T-helper 17 cell (primary cell): ENCODE measurements around the gene CHST15. TPM values are rescaled to one million over a fixed set of nuclear protein-coding genes. Genes with fewer than 3 reads are reported as not detected.
A peak's percentile ranks its signal among the peaks of the same experiment; 100 is the strongest.

Source experiments
- ATAC-seq: fragments of 150-1000 bp; cut with Tn5 transposase; 2 replicates; pipeline ENCODE4 v1.10.0; 2021; ENCODE audit warnings: mild to moderate bottlenecking, moderate library complexity
- DNase-seq, 3 donors: peaks; one replicate each; pipeline versions ENCODE4 v3.0.0 to v3.0.0-alpha.2; 2020 to 2021
- H3K9me3 ChIP-seq: one replicate; pipeline ENCODE4 v1.7.0; 2013; ENCODE audit warnings: low read length, mild to moderate bottlenecking; ENCODE audit not compliant: control insufficient read depth, poor library complexity, severe bottlenecking
- H3K27ac Mint-ChIP-seq: one replicate; pipeline ENCODE4 v1.8.0; 2022; ENCODE audit warnings: mild to moderate bottlenecking, moderate library complexity, mixed read lengths
- H3K27me3 Mint-ChIP-seq: one replicate; pipeline ENCODE4 v1.8.0; 2022; ENCODE audit warnings: mixed read lengths
- H3K36me3 Mint-ChIP-seq: one replicate; pipeline ENCODE4 v1.8.0; 2022; ENCODE audit warnings: low read depth, mixed read lengths
- H3K4me1 Mint-ChIP-seq: one replicate; pipeline ENCODE4 v1.8.0; 2022; ENCODE audit warnings: mild to moderate bottlenecking, mixed read lengths
- H3K4me3 Mint-ChIP-seq: one replicate; pipeline ENCODE4 v1.8.0; 2022; ENCODE audit warnings: mild to moderate bottlenecking, moderate library complexity, mixed read lengths
- total RNA-seq, 4 donors: library from RNA in 2 of 4; stranded (reverse) in 2 of 4; gene quantifications; one replicate each; pipeline ENCODE4 v1.2.3 and lab custom pipeline; 2022 to 2026

Gene CHST15
- total RNA-seq, 2 donors from 2014 or later, result 0.26 to 3.3 TPM

GRCh38 chr10:123995461-123996131 is 97.8 kb downstream of the CHST15 start:
- peak overlapping the region; percentile 39 for H3K27ac Mint-ChIP-seq
- ATAC-seq (peak; percentile 44), DNase-seq (no peak)
- peak overlapping the region; percentile 81 for H3K4me3 Mint-ChIP-seq
- H3K9me3 ChIP-seq, result no peaks in the 10 kb centered on the region
- peaks cover 6% of the 10 kb centered on the region for H3K36me3 Mint-ChIP-seq
- peaks cover 66% of the 10 kb centered on the region for H3K27me3 Mint-ChIP-seq
- peaks cover 23% of the 10 kb centered on the region for H3K4me1 Mint-ChIP-seq

GRCh38 chr10:123995082-123995460 is 98.3 kb downstream of the CHST15 start:
- H3K9me3 ChIP-seq, result no peaks in the 10 kb centered on the region
- Mint-ChIP-seq H3K27ac (peak overlapping the region; percentile 39), H3K4me1 (peaks cover 23% of the 10 kb centered on the region), H3K4me3 (peak overlapping the region; percentile 81), H3K27me3 (peaks cover 71% of the 10 kb centered on the region), H3K36me3 (peaks cover 9% of the 10 kb centered on the region)
- DNase-seq (no peak), ATAC-seq (no peak)

- Mint-ChIP-seq H3K4me3 (peak overlapping the region; percentile 81), H3K36me3 (peaks cover 9% of the 10 kb centered on the region), H3K4me1 (peaks cover 23% of the 10 kb centered on the region), H3K27me3 (peaks cover 76% of the 10 kb centered on the region), H3K27ac (peak overlapping the region; percentile 39)
- ATAC-seq (peak; percentile 84), DNase-seq (peak; percentile 67 to 82 (median 72))
- no peaks in the 10 kb centered on the region for H3K9me3 ChIP-seq
Observed at GRCh38 chr10:123994417-123995081, 98.8 kb downstream of the CHST15 start.

- H3K9me3 ChIP-seq, result no peaks in the 10 kb centered on the region
- no peak for ATAC-seq
- peaks cover 21% of the 10 kb centered on the region for H3K4me1 Mint-ChIP-seq
- no peak overlapping the region for H3K27ac Mint-ChIP-seq
- DNase-seq, result no peak
- peaks cover 76% of the 10 kb centered on the region for H3K27me3 Mint-ChIP-seq
- H3K36me3 Mint-ChIP-seq, result peaks cover 9% of the 10 kb centered on the region
- peak overlapping the region; percentile 69 for H3K4me3 Mint-ChIP-seq
Observed at GRCh38 chr10:123993534-123994416, 99.6 kb downstream of the CHST15 start.

GRCh38 chr10:123991611-123992570 is 101.5 kb downstream of the CHST15 start:
- Mint-ChIP-seq H3K27me3 (peaks cover 74% of the 10 kb centered on the region), H3K4me1 (peaks cover 21% of the 10 kb centered on the region), H3K36me3 (peaks cover 9% of the 10 kb centered on the region), H3K4me3 (no peak overlapping the region), H3K27ac (no peak overlapping the region)
- ATAC-seq, result no peak
- no peaks in the 10 kb centered on the region for H3K9me3 ChIP-seq
- no peak for DNase-seq

- ATAC-seq, result no peak
- H3K4me1 Mint-ChIP-seq, result peaks cover 21% of the 10 kb centered on the region
- DNase-seq, result no peak
- peaks cover 9% of the 10 kb centered on the region for H3K36me3 Mint-ChIP-seq
- H3K27me3 Mint-ChIP-seq, result peaks cover 74% of the 10 kb centered on the region
- peak overlapping the region; percentile 68 for H3K27ac Mint-ChIP-seq
- peak overlapping the region; percentile 71 for H3K4me3 Mint-ChIP-seq
- H3K9me3 ChIP-seq, result no peaks in the 10 kb centered on the region
Observed at GRCh38 chr10:123990889-123991288, 102.5 kb downstream of the CHST15 start.

GRCh38 chr10:123988694-123989093 is 104.7 kb downstream of the CHST15 start:
- no peak for DNase-seq
- H3K4me1 Mint-ChIP-seq, result peaks cover 4% of the 10 kb centered on the region
- H3K27ac Mint-ChIP-seq, result no peak overlapping the region
- peaks cover 59% of the 10 kb centered on the region for H3K27me3 Mint-ChIP-seq
- no peak for ATAC-seq
- H3K36me3 Mint-ChIP-seq, result peaks cover 7% of the 10 kb centered on the region
- H3K4me3 Mint-ChIP-seq, result no peak overlapping the region
- no peaks in the 10 kb centered on the region for H3K9me3 ChIP-seq

- Mint-ChIP-seq H3K36me3 (peaks cover 7% of the 10 kb centered on the region), H3K4me3 (no peak overlapping the region), H3K4me1 (peaks cover 3% of the 10 kb centered on the region), H3K27me3 (peaks cover 59% of the 10 kb centered on the region), H3K27ac (no peak overlapping the region)
- no peaks in the 10 kb centered on the region for H3K9me3 ChIP-seq
- DNase-seq, result no peak
- ATAC-seq, result no peak
Observed at GRCh38 chr10:123986736-123987135, 106.7 kb downstream of the CHST15 start.

- no peak overlapping the region for H3K4me3 Mint-ChIP-seq
- H3K27me3 Mint-ChIP-seq, result peaks cover 71% of the 10 kb centered on the region
- H3K36me3 Mint-ChIP-seq, result peaks cover 12% of the 10 kb centered on the region
- H3K9me3 ChIP-seq, result no peaks in the 10 kb centered on the region
- no peak for DNase-seq
- H3K27ac Mint-ChIP-seq, result no peak overlapping the region
- H3K4me1 Mint-ChIP-seq, result peaks cover 4% of the 10 kb centered on the region
- no peak for ATAC-seq
Observed at GRCh38 chr10:123974406-123974805, 119.0 kb downstream of the CHST15 start.

- H3K36me3 Mint-ChIP-seq, result peaks cover 12% of the 10 kb centered on the region
- DNase-seq, result no peak
- ATAC-seq, result no peak
- H3K4me1 Mint-ChIP-seq, result peaks cover 4% of the 10 kb centered on the region
- peaks cover 80% of the 10 kb centered on the region for H3K27me3 Mint-ChIP-seq
- no peak overlapping the region for H3K4me3 Mint-ChIP-seq
- H3K27ac Mint-ChIP-seq, result no peak overlapping the region
- H3K9me3 ChIP-seq, result no peaks in the 10 kb centered on the region
Observed at GRCh38 chr10:123972481-123973401, 120.7 kb downstream of the CHST15 start.

- no peaks in the 10 kb centered on the region for H3K9me3 ChIP-seq
- Mint-ChIP-seq H3K4me1 (peaks cover 4% of the 10 kb centered on the region), H3K27ac (no peak overlapping the region), H3K4me3 (no peak overlapping the region), H3K36me3 (peaks cover 12% of the 10 kb centered on the region), H3K27me3 (peaks cover 82% of the 10 kb centered on the region)
- DNase-seq (no peak), ATAC-seq (no peak)
Observed at GRCh38 chr10:123970927-123971286, 122.5 kb downstream of the CHST15 start.
